ENCODE measurements around the gene RASGRP1. TPM values are rescaled to one million over a fixed set of nuclear protein-coding genes. Genes with fewer than 3 reads are reported as not detected.

RASGRP1 gene
- total and polyA plus RNA-seq, 8 donors = 0.60 to 4.7 (median 1.5) TPM

- no peaks in the 10 kb centered on the region for H3K9me3 ChIP-seq
- intact Hi-C loops (cut with DNase I) = no loop called here
- no peak for TF ChIP-seq CTCF (IDR thresholded peaks at IDR 0.05)
- no peaks in the 10 kb centered on the region for H3K27me3 ChIP-seq
- H3K4me1 ChIP-seq = no peaks in the 10 kb centered on the region
- no peak for ATAC-seq
- H3K4me3 ChIP-seq = no peak overlapping the region
- no peaks in the 10 kb centered on the region for H3K36me3 ChIP-seq
- no peak for FAIRE-seq
- H3K27ac ChIP-seq = no peak overlapping the region
- DNase-seq = no peak
- 75 to 82% methylated on average over 6 of the region's 6 CpGs for WGBS, 2 donors
Measured at GRCh38 chr15:38533416-38533915, 31.1 kb downstream of the RASGRP1 start.

- intact Hi-C loops (cut with DNase I) = no loop called here
- Histone ChIP-seq H3K36me3 (no peaks in the 10 kb centered on the region), H3K4me3 (no peak overlapping the region), H3K27ac (no peak overlapping the region), H3K9me3 (no peaks in the 10 kb centered on the region), H3K4me1 (no peaks in the 10 kb centered on the region), H3K27me3 (no peaks in the 10 kb centered on the region)
- 67 to 77% methylated on average over 3 of the region's 3 CpGs for WGBS, 2 donors
- FAIRE-seq (no peak), ATAC-seq (no peak), DNase-seq (no peak)
- TF ChIP-seq CTCF (IDR thresholded peaks at IDR 0.05) = no peak
Measured at GRCh38 chr15:38532728-38533127, 31.9 kb downstream of the RASGRP1 start.

DNA sequence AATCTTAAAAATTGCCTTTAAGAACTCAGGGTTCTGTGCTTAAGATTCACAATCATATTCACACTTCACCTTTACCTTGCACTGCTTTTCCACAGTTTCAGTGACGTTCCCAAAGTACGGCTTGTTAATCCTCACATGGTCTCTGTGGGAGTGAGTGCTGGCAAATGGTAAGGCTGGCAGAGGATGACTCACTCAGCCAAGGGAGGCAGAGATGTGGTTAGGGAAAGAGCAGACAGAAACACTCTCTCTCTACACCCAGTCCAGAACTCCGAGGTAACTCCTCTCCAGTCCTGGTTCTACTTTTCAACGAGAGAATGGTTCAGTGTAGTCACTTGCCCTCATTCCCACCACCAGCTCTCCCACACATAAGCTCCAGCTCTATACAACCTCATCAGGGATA lies 33.1 kb downstream of the RASGRP1 start:
- WGBS, 2 donors = 76 to 90% methylated on average over 4 of the region's 4 CpGs
- Histone ChIP-seq H3K27me3 (no peaks in the 10 kb centered on the region), H3K4me3 (no peak overlapping the region), H3K27ac (no peak overlapping the region), H3K4me1 (no peaks in the 10 kb centered on the region), H3K9me3 (no peaks in the 10 kb centered on the region), H3K36me3 (no peaks in the 10 kb centered on the region)
- no peak for TF ChIP-seq CTCF (IDR thresholded peaks at IDR 0.05)
- FAIRE-seq (no peak), ATAC-seq (peak in 2 of 4 donors; percentile 45 to 63), DNase-seq (no peak)
- intact Hi-C loops (cut with DNase I) = no loop called here

DNA sequence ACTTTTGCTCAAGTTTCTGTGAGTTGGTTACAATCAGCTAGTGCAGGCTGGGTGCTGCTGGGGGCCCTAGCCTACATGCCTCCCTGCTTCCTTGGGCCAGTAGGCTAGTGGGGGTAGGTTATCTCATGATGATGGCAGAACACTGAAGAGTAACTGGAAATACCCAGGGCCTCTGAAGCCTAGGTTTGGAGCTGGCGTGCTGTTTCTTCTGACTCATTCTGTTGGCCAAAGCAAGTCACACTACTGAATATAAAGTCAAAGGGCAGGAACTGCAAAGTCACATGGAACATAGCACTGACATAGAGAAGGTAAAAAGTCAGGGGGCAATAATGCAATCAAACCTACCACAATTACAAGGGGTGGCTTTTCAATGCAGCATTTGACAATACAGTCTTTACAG lies 34.5 kb downstream of the RASGRP1 start:
- Histone ChIP-seq H3K4me3 (no peak overlapping the region), H3K27me3 (no peaks in the 10 kb centered on the region), H3K27ac (no peak overlapping the region), H3K9me3 (no peaks in the 10 kb centered on the region), H3K4me1 (no peaks in the 10 kb centered on the region), H3K36me3 (no peaks in the 10 kb centered on the region)
- intact Hi-C loops (cut with DNase I) = no loop called here
- no peak for TF ChIP-seq CTCF (IDR thresholded peaks at IDR 0.05)
- FAIRE-seq (no peak), ATAC-seq (no peak), DNase-seq (no peak)
- WGBS, 2 donors = 81 to 90% methylated on average over 1 of the region's 1 CpG

DNA sequence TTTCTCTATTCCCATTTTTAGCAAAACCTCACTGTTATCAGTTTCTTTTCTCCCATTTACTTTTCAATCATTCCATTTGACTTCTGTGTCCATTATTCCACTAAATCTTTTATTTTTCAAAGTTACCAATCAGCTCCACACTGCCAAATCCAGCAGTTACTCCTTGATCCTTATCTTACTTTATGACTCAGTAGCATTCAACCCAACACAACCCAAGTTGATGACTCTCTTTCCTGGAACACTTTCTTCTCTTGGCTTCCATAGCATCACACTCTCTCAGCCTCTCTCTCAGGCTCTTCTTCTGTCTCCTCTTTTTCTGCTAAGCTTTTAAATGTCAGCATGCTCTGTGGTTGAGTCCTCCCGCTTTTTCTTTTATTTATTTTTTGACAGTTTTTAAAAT lies 36.3 kb downstream of the RASGRP1 start:
- WGBS, 2 donors = 95 to 99% methylated on average over 1 of the region's 1 CpG
- no peaks in the 10 kb centered on the region for H3K36me3 ChIP-seq
- FAIRE-seq (no peak), DNase-seq (no peak), ATAC-seq (peak in 1 of 4 donors; percentile 35)
- no peak overlapping the region for H3K27ac ChIP-seq
- no peaks in the 10 kb centered on the region for H3K9me3 ChIP-seq
- no peak for TF ChIP-seq CTCF (IDR thresholded peaks at IDR 0.05)
- H3K4me1 ChIP-seq = no peaks in the 10 kb centered on the region
- H3K4me3 ChIP-seq = no peak overlapping the region
- no peaks in the 10 kb centered on the region for H3K27me3 ChIP-seq
- intact Hi-C loops (cut with DNase I) = no loop called here
